Left hindlimb (tissue), 1 donor: ENCODE measurements around the gene LRTM2.

Experiments used
- DNase-seq: peaks from one replicate; pipeline ENCODE4 v3.0.0-alpha.2; 2018

The LRTM2 gene

DNA sequence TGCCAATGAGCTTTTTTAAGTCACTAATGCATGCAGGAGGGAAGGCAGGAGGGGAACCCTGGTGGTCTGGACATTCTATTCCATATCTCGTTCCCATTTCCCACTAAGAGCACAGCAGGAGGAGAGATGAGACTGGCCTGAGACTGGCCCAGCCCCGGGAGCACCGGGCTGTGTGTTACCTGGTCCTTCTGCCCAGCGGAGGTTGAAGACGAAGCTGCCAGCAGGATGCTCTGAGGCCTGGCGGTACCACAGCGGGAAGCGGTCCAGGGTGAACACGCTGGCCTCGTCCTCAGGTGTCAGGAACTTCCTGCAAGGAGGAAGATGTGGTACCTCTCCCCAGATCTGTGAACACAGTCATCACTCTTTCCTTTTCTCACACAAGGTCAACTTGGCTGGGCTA lies 23.9 kb downstream of the LRTM2 start:
- DNase-seq: no peak

- no peak for DNase-seq
Measured at GRCh38 chr12:1844661-1845409, 24.5 kb downstream of the LRTM2 start.

DNA sequence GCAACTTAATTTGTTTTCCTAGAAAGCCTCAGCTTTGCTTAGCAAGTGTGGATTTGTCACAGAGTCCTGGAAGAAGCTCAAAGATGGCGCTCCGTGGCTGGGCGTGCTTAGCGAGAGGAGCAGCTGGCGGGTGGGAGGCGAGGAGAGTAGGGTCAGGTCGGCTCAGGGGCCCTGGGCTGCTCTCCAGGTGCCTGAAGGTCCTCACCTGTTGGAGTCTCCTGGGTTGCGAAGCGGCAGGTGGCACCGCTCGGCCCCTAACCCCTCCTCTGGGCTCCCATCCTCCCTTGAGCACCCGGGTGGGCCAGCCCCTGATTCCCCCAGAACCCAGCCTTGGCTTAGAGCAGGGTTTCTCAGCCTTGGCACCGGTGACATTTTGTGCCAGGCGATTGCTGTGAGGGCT lies 25.1 kb downstream of the LRTM2 start:
- no peak for DNase-seq

GRCh38 chr12:1845886-1846285 lies 25.5 kb downstream of the LRTM2 start:
- no peak for DNase-seq

- DNase-seq: no peak
Measured at GRCh38 chr12:1846421-1847405, 26.3 kb downstream of the LRTM2 start.

DNA sequence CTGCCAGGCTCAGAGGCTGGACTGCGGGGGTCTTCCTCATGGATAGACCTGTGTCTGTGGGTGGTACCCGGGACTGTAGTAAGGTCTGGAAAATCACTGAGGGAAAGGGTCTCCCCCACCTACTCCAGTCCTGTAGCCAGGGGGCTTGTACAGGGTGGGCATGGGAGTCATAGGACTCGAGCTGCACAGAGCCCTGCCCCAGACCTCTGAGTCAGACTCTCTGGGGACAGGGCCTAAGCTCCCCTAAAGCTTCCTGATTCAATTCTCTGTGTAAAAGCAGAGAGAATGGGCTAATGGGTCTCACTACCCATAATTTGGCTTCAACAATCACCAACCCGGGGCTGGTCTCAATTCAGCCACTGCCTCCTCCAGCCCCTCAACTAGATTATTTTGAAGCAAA lies 27.0 kb downstream of the LRTM2 start:
- DNase-seq: no peak

- no peak for DNase-seq
Measured at GRCh38 chr12:1848146-1848545, 27.8 kb downstream of the LRTM2 start.

DNA sequence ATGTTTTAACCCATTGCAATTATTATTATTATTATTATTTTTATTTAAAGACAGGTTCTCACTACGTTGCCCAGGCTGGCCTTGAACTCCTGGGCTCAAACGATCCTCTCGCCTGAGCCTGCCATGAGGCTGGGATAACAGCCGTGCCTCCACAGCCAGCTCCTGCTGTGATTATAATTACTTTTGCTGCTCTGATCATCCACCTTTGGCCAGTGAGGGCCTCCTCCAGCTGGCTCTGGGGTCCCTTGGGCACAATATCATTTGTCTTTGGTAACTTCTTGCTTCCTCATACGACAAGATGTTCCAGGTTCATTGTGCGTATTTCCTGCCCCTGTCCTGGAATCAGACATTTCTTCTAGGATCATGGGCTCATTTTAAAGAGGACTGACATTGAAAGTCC lies 28.4 kb downstream of the LRTM2 start:
- no peak for DNase-seq

DNA sequence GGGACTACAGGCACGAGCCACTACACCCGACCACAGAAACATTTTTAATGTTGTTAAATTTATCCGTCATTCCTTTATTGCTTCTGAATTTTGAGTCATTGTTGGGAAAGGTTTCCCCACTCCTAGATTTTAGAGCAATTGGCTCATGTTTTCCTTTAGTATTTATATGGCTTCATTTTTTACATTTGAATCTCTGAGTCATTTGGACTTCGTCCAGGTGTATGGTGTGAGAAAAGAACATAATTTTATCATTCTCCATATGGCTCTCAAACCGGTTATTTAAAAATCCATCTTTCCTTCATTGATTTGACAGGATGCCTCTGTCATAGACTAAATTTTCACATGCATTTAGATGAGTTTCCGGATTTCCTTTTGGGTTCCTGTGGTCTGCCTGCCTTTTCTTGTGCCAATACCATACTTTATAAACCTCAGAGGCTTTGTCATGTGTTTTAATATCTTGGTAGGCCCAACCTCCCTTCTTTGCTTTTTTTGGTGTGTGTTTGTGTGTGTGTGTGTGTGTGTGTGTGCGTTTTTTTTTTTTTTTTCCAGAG lies 30.9 kb downstream of the LRTM2 start:
- DNase-seq: no peak

GRCh38 chr12:1852076-1852475 lies 31.7 kb downstream of the LRTM2 start:
- no peak for DNase-seq

GRCh38 chr12:1853716-1854115 lies 33.4 kb downstream of the LRTM2 start:
- no peak for DNase-seq

DNA sequence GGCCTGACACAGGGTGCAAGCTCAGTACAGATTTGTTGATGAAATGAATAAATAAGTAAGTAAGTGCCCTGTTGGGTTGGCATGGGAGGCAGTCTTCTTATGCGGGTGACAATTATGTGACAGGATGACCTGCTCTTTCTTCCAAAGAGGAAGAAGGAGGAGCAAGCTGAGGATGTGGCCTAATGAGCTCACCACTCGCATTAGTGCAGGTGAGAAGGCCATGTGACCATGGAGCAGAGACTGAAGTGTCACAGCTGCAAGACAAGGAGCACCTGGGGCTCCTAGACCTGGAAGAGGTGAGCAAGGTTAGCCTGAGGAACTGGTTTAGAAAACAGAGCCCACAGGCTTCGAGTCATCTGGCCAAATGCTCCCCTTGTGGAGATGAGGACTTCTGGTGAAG lies 34.9 kb downstream of the LRTM2 start:
- DNase-seq: no peak

GRCh38 chr12:1857086-1857485 lies 36.7 kb downstream of the LRTM2 start:
- no peak for DNase-seq

GRCh38 chr12:1857821-1858220 lies 37.5 kb downstream of the LRTM2 start:
- DNase-seq: no peak

- no peak for DNase-seq
Measured at GRCh38 chr12:1858456-1858855, 38.1 kb downstream of the LRTM2 start.

DNA sequence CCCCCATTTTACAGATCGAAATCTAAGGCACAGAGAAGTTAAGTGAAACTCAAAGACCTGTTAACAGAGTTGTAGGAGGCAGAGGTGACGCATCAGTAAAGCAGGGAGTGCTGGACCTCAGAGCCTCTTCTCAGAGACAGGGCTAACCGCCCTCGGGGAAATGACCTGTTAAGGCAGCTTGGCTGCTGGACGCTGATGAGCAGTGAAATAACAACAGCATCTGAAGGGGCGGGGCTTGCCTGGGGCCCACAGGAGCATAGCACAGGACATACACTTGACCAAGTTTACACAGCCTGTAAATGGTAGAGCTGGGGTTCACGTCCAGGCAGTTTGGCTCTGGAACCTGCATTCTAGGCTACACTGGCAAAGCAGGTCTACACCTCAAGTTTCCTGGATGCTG lies 39.3 kb downstream of the LRTM2 start:
- DNase-seq: no peak

GRCh38 chr12:1862973-1863372 lies 42.6 kb downstream of the LRTM2 start:
- DNase-seq: no peak

- no peak for DNase-seq
Measured at GRCh38 chr12:1863823-1864222, 43.5 kb downstream of the LRTM2 start.

DNA sequence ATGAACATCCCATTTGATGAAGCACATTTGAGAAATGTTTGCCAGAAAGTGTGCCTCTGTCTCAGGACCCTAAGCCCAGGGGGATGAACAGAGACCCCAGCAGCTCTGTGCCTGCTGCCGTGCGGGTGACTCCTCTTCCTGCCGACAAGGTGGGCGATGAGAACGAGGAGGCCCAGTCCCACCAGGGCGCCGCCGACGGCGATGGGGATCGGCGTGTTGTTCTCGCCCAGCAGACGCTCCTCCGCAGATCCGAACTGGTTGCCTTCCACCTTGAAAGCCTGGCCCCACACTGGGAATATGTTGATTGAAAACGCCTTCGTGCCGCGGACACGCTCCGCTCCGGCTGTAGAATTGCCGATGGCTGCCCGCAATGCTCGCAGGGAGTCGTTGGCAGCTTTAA lies 44.1 kb downstream of the LRTM2 start:
- no peak for DNase-seq

DNA sequence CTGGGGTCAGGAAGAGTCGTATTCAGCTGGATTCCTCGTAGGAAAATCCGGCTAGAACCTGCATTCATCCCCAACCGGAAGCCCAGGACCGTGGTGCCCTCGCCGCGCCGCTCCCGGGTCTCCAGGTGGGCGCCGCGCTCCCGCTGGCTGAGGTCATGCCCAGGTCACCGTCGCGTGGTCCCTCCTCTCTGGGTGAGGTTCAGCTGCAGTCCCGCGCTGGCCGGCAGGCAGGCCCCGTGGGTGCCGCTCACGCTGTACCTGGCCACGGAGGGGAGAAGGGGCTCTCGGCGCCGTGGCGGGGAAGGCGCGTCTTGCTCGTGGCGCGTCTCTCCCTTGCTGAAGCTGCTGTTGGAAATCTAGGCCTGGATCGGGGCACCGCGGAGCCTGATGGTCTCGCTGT lies 44.5 kb downstream of the LRTM2 start:
- DNase-seq: no peak

GRCh38 chr12:1865284-1865866 lies 45.0 kb downstream of the LRTM2 start:
- no peak for DNase-seq

GRCh38 chr12:1869145-1869544 lies 48.8 kb downstream of the LRTM2 start:
- DNase-seq: no peak

DNA sequence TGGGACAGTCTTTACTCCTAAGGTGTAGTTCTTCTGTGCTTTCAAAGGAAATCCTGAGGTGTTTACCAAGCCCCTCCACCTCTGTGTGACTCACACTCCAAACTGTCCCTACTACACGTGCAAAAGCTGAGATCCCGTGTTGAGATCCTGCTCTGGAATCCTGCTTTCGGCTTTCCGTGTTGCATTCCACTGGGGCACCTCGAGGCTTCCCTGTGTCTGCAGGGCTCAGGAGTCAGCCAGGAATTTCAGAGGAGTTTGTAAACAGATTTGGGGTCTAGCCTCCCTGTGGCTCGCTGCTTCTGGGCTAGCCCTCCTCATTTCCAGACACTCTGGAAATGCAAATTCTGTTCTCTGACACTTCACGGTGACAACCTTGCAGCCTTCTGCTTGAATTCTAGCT lies 49.7 kb downstream of the LRTM2 start:
- DNase-seq: no peak
